AG10803 (cell line): ENCODE measurements around the gene DENR.

Experiments
- DNase-seq: peaks from one replicate; pipeline ENCODE4 v3.0.0; 2010; ENCODE audit warnings: low read depth
- H3K4me3 ChIP-seq: 2 replicates; pipeline ENCODE4 v1.5.1; 2011; ENCODE audit warnings: mild to moderate bottlenecking, low read length, control low read depth
- CTCF ChIP-seq: conservative IDR thresholded peaks from 2 replicates; pipeline ENCODE4 v1.5.1; 2011; ENCODE audit warnings: mild to moderate bottlenecking, low read length, control low read depth, inconsistent platforms

Gene DENR

GRCh38 chr12:122724641-122725243 is 27.9 kb upstream of the DENR start:
- DNase-seq = no peak
- H3K4me3 ChIP-seq = no peak overlapping the region
- TF ChIP-seq CTCF = no peak

GRCh38 chr12:122725452-122726079 is 27.1 kb upstream of the DENR start:
- DNase-seq = no peak
- no peak overlapping the region for H3K4me3 ChIP-seq
- no peak for TF ChIP-seq CTCF

- DNase-seq = no peak
- no peak for TF ChIP-seq CTCF
- H3K4me3 ChIP-seq = no peak overlapping the region
These were observed 26.5 kb upstream of the DENR start for GRCh38 chr12:122726080-122726558.

GRCh38 chr12:122729583-122730214 is 22.9 kb upstream of the DENR start:
- no peak for DNase-seq
- no peak for TF ChIP-seq CTCF
- H3K4me3 ChIP-seq = no peak overlapping the region

GRCh38 chr12:122730215-122731014 is 22.2 kb upstream of the DENR start, which contains the start of gene HCAR1:
TSS of gene HCAR1 (minus strand) at chr12:122730844. CDS start at chr12:122730339, 505 bp downstream.
- DNase-seq = peak; percentile 5
- no peak for TF ChIP-seq CTCF
- H3K4me3 ChIP-seq = no peak within 1 kb of the TSS

GRCh38 chr12:122732170-122732569 is 20.5 kb upstream of the DENR start:
- no peak overlapping the region for H3K4me3 ChIP-seq
- no peak for DNase-seq
- no peak for TF ChIP-seq CTCF
